Measurements from ENCODE around the gene WFDC5.
A peak's percentile ranks its signal among the peaks of the same experiment; 100 is the strongest.
"Not testable (repeated sequence)": the region's sequence is repeated elsewhere in the genome, so short reads cannot be mapped to it uniquely, and the experiment has no call there.

WFDC5 gene

DNA sequence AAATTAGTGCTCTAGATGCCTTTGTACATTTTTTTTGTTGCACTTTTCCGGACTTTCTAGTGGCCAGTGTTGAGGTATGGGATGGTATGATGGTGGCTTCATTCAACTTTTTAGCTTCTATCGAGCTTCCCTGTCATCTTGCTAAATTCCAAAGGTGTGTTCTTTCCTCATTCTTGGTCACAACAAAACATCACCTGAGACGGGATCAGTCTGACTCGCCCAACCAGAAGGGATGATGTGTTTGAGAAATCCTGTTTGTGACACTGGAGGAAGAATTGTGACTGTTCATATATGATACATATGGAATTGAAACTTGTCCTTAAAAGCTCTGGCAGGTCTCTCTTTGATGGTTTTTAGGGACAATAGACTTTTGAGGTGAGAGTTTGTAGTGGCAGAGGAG lies 47.9 kb downstream of the WFDC5 start:
- DNase-seq (ENCODE audit: low spot score in 2 of 2) (no peak), ATAC-seq (ENCODE audit: low read depth) (no peak)
- Mint-ChIP-seq H3K36me3 (peaks cover 43% of the 10 kb centered on the region), H3K27me3 (no peaks in the 10 kb centered on the region), H3K4me1 (peaks cover 34% of the 10 kb centered on the region), H3K9me3 (no peaks in the 10 kb centered on the region), H3K27ac (no peak overlapping the region), H3K4me3 (no peak overlapping the region)

DNA sequence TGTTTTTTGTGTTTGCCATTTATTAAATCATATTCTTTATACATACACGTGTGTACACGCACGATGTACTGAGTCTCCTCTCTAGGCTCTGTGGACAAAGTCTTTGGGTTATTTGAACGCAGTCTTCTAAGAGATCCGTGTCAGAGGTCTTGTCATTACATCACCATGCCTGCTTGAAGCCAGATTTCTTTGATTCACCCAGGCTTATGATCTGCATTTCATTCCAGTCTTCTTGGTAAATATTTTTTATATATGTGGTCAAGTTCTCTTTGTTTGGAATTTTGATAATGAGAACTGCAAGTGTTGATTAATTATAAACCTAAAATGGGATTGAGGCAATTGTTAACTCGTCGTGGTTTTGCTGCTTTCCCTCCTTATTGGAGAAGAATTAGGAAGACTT lies 48.6 kb downstream of the WFDC5 start:
- ATAC-seq (ENCODE audit: low read depth) (no peak), DNase-seq (ENCODE audit: low spot score in 2 of 2) (no peak)
- no peaks in the 10 kb centered on the region for H3K9me3 Mint-ChIP-seq
- H3K27ac Mint-ChIP-seq, result no peak overlapping the region
- no peaks in the 10 kb centered on the region for H3K27me3 Mint-ChIP-seq
- H3K36me3 Mint-ChIP-seq, result peaks cover 47% of the 10 kb centered on the region
- H3K4me1 Mint-ChIP-seq, result peaks cover 37% of the 10 kb centered on the region
- H3K4me3 Mint-ChIP-seq, result no peak overlapping the region

DNA sequence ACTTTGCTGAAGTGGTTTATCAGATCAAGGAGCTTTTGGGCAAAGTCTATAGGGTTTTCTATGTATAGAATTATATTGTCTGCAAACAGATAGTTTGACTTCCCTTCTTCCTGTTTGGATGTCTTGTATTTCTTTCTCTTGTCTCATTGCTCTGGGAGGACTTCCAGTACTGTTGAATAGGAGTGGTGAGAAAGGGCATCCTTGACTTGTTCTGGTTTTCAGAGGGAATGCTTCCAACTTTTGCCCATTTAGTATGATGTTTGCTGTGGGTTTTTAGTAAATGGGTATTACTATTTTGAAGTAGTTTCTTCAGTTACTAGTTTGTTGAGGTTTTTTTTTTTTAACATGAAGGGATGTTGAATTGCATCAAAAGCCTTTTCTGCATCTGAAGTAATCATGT lies 50.2 kb downstream of the WFDC5 start:
- no peak for ATAC-seq (ENCODE audit: low read depth)

DNA sequence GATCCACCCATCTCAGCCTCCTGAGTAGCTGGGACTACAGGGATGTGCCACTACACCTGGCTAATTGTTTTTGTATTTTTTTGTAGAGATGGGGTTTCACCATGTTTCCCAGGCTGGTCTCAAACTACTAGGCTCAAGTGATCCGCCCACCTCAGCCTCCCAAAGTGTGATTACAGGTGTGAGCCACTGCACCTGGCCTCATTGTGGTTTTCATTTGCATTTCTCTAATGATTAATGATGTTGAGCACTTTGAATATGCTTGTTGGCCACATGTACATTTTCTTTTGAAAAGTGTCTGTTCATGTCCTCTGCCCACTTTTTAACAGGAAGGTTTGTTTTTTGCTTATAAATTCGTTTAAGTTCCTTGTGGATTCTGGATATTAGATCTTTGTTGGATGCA lies 51.9 kb downstream of the WFDC5 start:
- DNase-seq (ENCODE audit: low spot score in 2 of 2); H3K9me3 Mint-ChIP-seq; H3K27me3 Mint-ChIP-seq: not testable (repeated sequence)
- peak; percentile 53 for ATAC-seq (ENCODE audit: low read depth)
- peak overlapping the region; percentile 8 for H3K4me3 Mint-ChIP-seq
- H3K36me3 Mint-ChIP-seq, result peaks cover 38% of the 10 kb centered on the region
- peak overlapping the region; percentile 35 for H3K27ac Mint-ChIP-seq
- peaks cover 42% of the 10 kb centered on the region for H3K4me1 Mint-ChIP-seq

More for the DNA sequence above, 50.2 kb downstream of the WFDC5 start:
- DNase-seq (ENCODE audit: low spot score in 2 of 2), result no peak
- peak overlapping the region; percentile 48 for H3K27ac Mint-ChIP-seq
- H3K4me1 Mint-ChIP-seq, result peaks cover 36% of the 10 kb centered on the region
- no peaks in the 10 kb centered on the region for H3K27me3 Mint-ChIP-seq
- H3K4me3 Mint-ChIP-seq, result no peak overlapping the region
- no peaks in the 10 kb centered on the region for H3K9me3 Mint-ChIP-seq
- H3K36me3 Mint-ChIP-seq, result peaks cover 43% of the 10 kb centered on the region

GRCh38 chr20:45061244-45061643 lies 53.7 kb downstream of the WFDC5 start:
- Mint-ChIP-seq H3K9me3 (no peaks in the 10 kb centered on the region), H3K36me3 (peaks cover 33% of the 10 kb centered on the region), H3K27ac (no peak overlapping the region), H3K4me1 (peaks cover 43% of the 10 kb centered on the region), H3K4me3 (no peak overlapping the region), H3K27me3 (no peaks in the 10 kb centered on the region)
- DNase-seq (ENCODE audit: low spot score in 2 of 2), result no peak
- no peak for ATAC-seq (ENCODE audit: low read depth)

- peaks cover 42% of the 10 kb centered on the region for H3K4me1 Mint-ChIP-seq
Observed at GRCh38 chr20:45060294-45060693, 54.7 kb downstream of the WFDC5 start.

More at GRCh38 chr20:45060294-45060693, 54.7 kb downstream of the WFDC5 start:
- Mint-ChIP-seq H3K4me3 (no peak overlapping the region), H3K27ac (peak overlapping the region; percentile 76), H3K27me3 (no peaks in the 10 kb centered on the region), H3K9me3 (no peaks in the 10 kb centered on the region), H3K36me3 (peaks cover 39% of the 10 kb centered on the region)
- DNase-seq (ENCODE audit: low spot score in 2 of 2) (no peak), ATAC-seq (ENCODE audit: low read depth) (no peak)
